ENCODE data around the gene NAIP.
"Not testable (repeated sequence)": the region's sequence is repeated elsewhere in the genome, so short reads cannot be mapped to it uniquely, and the experiment has no call there.

Gene NAIP

GRCh38 chr5:71025289-71025953, at the start of gene NAIP:
Gene NAIP, minus strand, starts transcription at chr5:71025339. Its CDS starts 12,424 bp downstream, at chr5:71012915.
- in situ Hi-C loops (cut with HindIII; ENCODE audit: low sequenced_read_pairs), result not testable (repeated sequence)

- in situ Hi-C loops (cut with HindIII; ENCODE audit: low sequenced_read_pairs), result not testable (repeated sequence)
Observed at GRCh38 chr5:71067262-71067928, 42.3 kb upstream of the NAIP start, which contains the start of gene GTF2H2. Gene GTF2H2, minus strand, starts transcription at chr5:71067676. Its CDS starts 4,913 bp downstream, at chr5:71062763.

- in situ Hi-C loops (cut with HindIII; ENCODE audit: low sequenced_read_pairs), result not testable (repeated sequence)
Observed at GRCh38 chr5:71061322-71061721, 36.2 kb upstream of the NAIP start.

GRCh38 chr5:71059426-71059825, 34.3 kb upstream of the NAIP start:
- in situ Hi-C loops (cut with HindIII; ENCODE audit: low sequenced_read_pairs), result not testable (repeated sequence)

GRCh38 chr5:71044808-71045207, 19.7 kb upstream of the NAIP start:
- in situ Hi-C loops (cut with HindIII; ENCODE audit: low sequenced_read_pairs), result not testable (repeated sequence)

GRCh38 chr5:71044128-71044527, 19.0 kb upstream of the NAIP start:
- in situ Hi-C loops (cut with HindIII; ENCODE audit: low sequenced_read_pairs), result not testable (repeated sequence)

GRCh38 chr5:71031046-71031776, 6.1 kb upstream of the NAIP start:
- in situ Hi-C loops (cut with HindIII; ENCODE audit: low sequenced_read_pairs), result not testable (repeated sequence)

GRCh38 chr5:71020643-71021042, 4.5 kb downstream of the NAIP start:
- in situ Hi-C loops (cut with HindIII; ENCODE audit: low sequenced_read_pairs), result not testable (repeated sequence)

GRCh38 chr5:71018376-71019005, 6.6 kb downstream of the NAIP start:
- in situ Hi-C loops (cut with HindIII; ENCODE audit: low sequenced_read_pairs), result not testable (repeated sequence)

- in situ Hi-C loops (cut with HindIII; ENCODE audit: low sequenced_read_pairs), result no loop called here
Observed at GRCh38 chr5:71014176-71014575, 11.0 kb downstream of the NAIP start.

- in situ Hi-C loops (cut with HindIII; ENCODE audit: low sequenced_read_pairs), result no loop called here
Observed at GRCh38 chr5:71013575-71013974, 11.6 kb downstream of the NAIP start.

GRCh38 chr5:71011194-71011792, 13.8 kb downstream of the NAIP start:
- in situ Hi-C loops (cut with HindIII; ENCODE audit: low sequenced_read_pairs), result no loop called here

GRCh38 chr5:71006983-71007382, 18.2 kb downstream of the NAIP start:
- in situ Hi-C loops (cut with HindIII; ENCODE audit: low sequenced_read_pairs), result not testable (repeated sequence)

- in situ Hi-C loops (cut with HindIII; ENCODE audit: low sequenced_read_pairs), result not testable (repeated sequence)
Observed at GRCh38 chr5:70984882-70985281, 40.3 kb downstream of the NAIP start.

GRCh38 chr5:70967220-70967619, 57.9 kb downstream of the NAIP start:
- in situ Hi-C loops (cut with HindIII; ENCODE audit: low sequenced_read_pairs), result not testable (repeated sequence)

- in situ Hi-C loops (cut with HindIII; ENCODE audit: low sequenced_read_pairs), result not testable (repeated sequence)
Observed at GRCh38 chr5:70964531-70964930, 60.6 kb downstream of the NAIP start.

- in situ Hi-C loops (cut with HindIII; ENCODE audit: low sequenced_read_pairs), result not testable (repeated sequence)
Observed at GRCh38 chr5:70953068-70953467, 72.1 kb downstream of the NAIP start.

- in situ Hi-C loops (cut with HindIII; ENCODE audit: low sequenced_read_pairs), result not testable (repeated sequence)
Observed at GRCh38 chr5:70932560-70932959, 92.6 kb downstream of the NAIP start.

- in situ Hi-C loops (cut with HindIII; ENCODE audit: low sequenced_read_pairs), result not testable (repeated sequence)
Observed at GRCh38 chr5:70931709-70932368, 93.3 kb downstream of the NAIP start.

- in situ Hi-C loops (cut with HindIII; ENCODE audit: low sequenced_read_pairs), result not testable (repeated sequence)
Observed at GRCh38 chr5:70925211-70925562, 100.0 kb downstream of the NAIP start.
